Stimulated activated CD4-positive, alpha-beta T cell treated with anti-CD3 and anti-CD28 coated beads, Interleukin-4, amount 100 ng/mL, for 4 hours (primary cell): ENCODE data around the gene RASGEF1C.

ENCODE experiments used
- DNase-seq, 2 experiments: peaks; one replicate each; pipeline ENCODE4 v3.0.0-alpha.2; 2020

The RASGEF1C gene

GRCh38 chr5:180118391-180118791 lies 90.6 kb downstream of the RASGEF1C start:
- no peak for DNase-seq

GRCh38 chr5:180117000-180117725 lies 91.8 kb downstream of the RASGEF1C start:
- no peak for DNase-seq

GRCh38 chr5:180116077-180116999 lies 92.7 kb downstream of the RASGEF1C start:
- DNase-seq, result no peak

- DNase-seq, result no peak
Observed at GRCh38 chr5:180115326-180116076, 93.5 kb downstream of the RASGEF1C start.

GRCh38 chr5:180114304-180115003 lies 94.6 kb downstream of the RASGEF1C start:
- DNase-seq, result no peak

GRCh38 chr5:180113660-180114303 lies 95.2 kb downstream of the RASGEF1C start:
- DNase-seq, result no peak

GRCh38 chr5:180112181-180112861 lies 96.7 kb downstream of the RASGEF1C start:
- DNase-seq, result no peak

- DNase-seq, result no peak
Observed at GRCh38 chr5:180111273-180112002, 97.6 kb downstream of the RASGEF1C start.

- DNase-seq, result no peak
Observed at GRCh38 chr5:180109920-180110319, 99.1 kb downstream of the RASGEF1C start.

- no peak for DNase-seq
Observed at GRCh38 chr5:180107005-180107404, 102.0 kb downstream of the RASGEF1C start.

- DNase-seq, result no peak
Observed at GRCh38 chr5:180105827-180106312, 103.1 kb downstream of the RASGEF1C start.

- no peak for DNase-seq
Observed at GRCh38 chr5:180104168-180104530, 104.9 kb downstream of the RASGEF1C start.

GRCh38 chr5:180103487-180104167 lies 105.4 kb downstream of the RASGEF1C start:
- no peak for DNase-seq

- no peak for DNase-seq
Observed at GRCh38 chr5:180102636-180103035, 106.4 kb downstream of the RASGEF1C start.

GRCh38 chr5:180101451-180102105 lies 107.4 kb downstream of the RASGEF1C start:
- no peak for DNase-seq

GRCh38 chr5:180100621-180101450 lies 108.2 kb downstream of the RASGEF1C start:
- no peak for DNase-seq

GRCh38 chr5:180099733-180100611 lies 109.0 kb downstream of the RASGEF1C start:
- DNase-seq, result no peak
